Hepatocyte (in vitro differentiated cells): ENCODE results near the gene C1orf50. TPM values are rescaled to one million over a fixed set of nuclear protein-coding genes. Genes with fewer than 3 reads are reported as not detected.

Experiments
- DNase-seq: peaks from one replicate; pipeline ENCODE4 v3.0.0-alpha.2; 2016; ENCODE audit warnings: low spot score
- H2AFZ ChIP-seq: fragments of 200-600 bp; sonication (generic); 2 replicates; pipeline ENCODE4 v1.6.0; 2016; ENCODE audit warnings: antibody characterized with exemption, mild to moderate bottlenecking
- H3K27ac ChIP-seq: fragments of 200-600 bp; sonication (generic); 2 replicates; pipeline ENCODE4 v1.5.1; 2016; ENCODE audit warnings: mild to moderate bottlenecking
- H3K27me3 ChIP-seq: fragments of 200-600 bp; sonication (generic); 2 replicates; pipeline ENCODE4 v1.6.1; 2016
- H3K36me3 ChIP-seq: fragments of 200-600 bp; sonication (generic); replicated peaks from 2 replicates; pipeline ENCODE4 v1.5.1; 2016; ENCODE audit warnings: low read depth; ENCODE audit not compliant: insufficient read depth
- H3K4me1 ChIP-seq: fragments of 200-600 bp; sonication (generic); 2 replicates; pipeline ENCODE4 v1.5.1; 2016; ENCODE audit warnings: mild to moderate bottlenecking, moderate library complexity; ENCODE audit not compliant: insufficient read depth
- H3K4me2 ChIP-seq: fragments of 200-600 bp; sonication (generic); 2 replicates; pipeline ENCODE4 v1.6.0; 2016
- H3K4me3 ChIP-seq: fragments of 200-600 bp; sonication (generic); 2 replicates; pipeline ENCODE4 v1.5.1; 2016; ENCODE audit warnings: mild to moderate bottlenecking
- H3K79me2 ChIP-seq: fragments of 200-600 bp; sonication (generic); 2 replicates; pipeline ENCODE4 v1.6.0; 2017; ENCODE audit warnings: mild to moderate bottlenecking
- H3K9me2 ChIP-seq: fragments of 200-600 bp; sonication (generic); replicated peaks from 2 replicates; pipeline ENCODE4 v1.6.0; 2017; ENCODE audit warnings: mild to moderate bottlenecking; ENCODE audit not compliant: insufficient read depth
- H3K9me3 ChIP-seq: fragments of 200-600 bp; sonication (generic); 2 replicates; pipeline ENCODE4 v1.5.1; 2016; ENCODE audit warnings: low read depth, mild to moderate bottlenecking
- H4K20me1 ChIP-seq: fragments of 200-600 bp; sonication (generic); 2 replicates; pipeline ENCODE4 v1.6.0; 2016; ENCODE audit warnings: mild to moderate bottlenecking; ENCODE audit not compliant: insufficient read depth, poor library complexity, severe bottlenecking
- EZH2 ChIP-seq: fragments of 200-600 bp; sonication (generic); IDR thresholded peaks from 2 replicates; pipeline ENCODE4 v1.6.1; 2016; ENCODE audit warnings: antibody characterized with exemption, mild to moderate bottlenecking, borderline replicate concordance
- EZH2phosphoT487 ChIP-seq: fragments of 200-600 bp; sonication (generic); IDR thresholded peaks from one replicate; pipeline ENCODE4 v1.6.1; 2018; ENCODE audit warnings: antibody characterized with exemption, mild to moderate bottlenecking, low read depth, moderate library complexity; ENCODE audit not compliant: unreplicated experiment, severe bottlenecking
- WGBS: methylation state at CpG from one replicate; pipeline ENCODE4 v1.1.6; 2016; ENCODE audit warnings: low lambda C conversion rate; ENCODE audit errors: missing lambda C conversion rate; 5-methylcytosine and 5-hydroxymethylcytosine counted together
- polyA plus RNA-seq: library from polyadenylated mRNA; unstranded; fragments of >200 nt; fragmentation: Nextera tagmentation; extraction: Ambion mirVana; gene quantifications from 2 replicates; pipeline ENCODE4 v1.2.1, GENCODE V29; 2016
- total RNA-seq: library from RNA; depleted of rRNA; stranded (reverse); fragments of >200 nt; gene quantifications from 2 replicates; pipeline ENCODE4 v1.2.3, GENCODE V29; 2014
- TF ChIP-seq, protein P1 (sequence below): fragments of 200-600 bp; sonication (generic); IDR thresholded peaks from 2 replicates; pipeline ENCODE4 v1.5.1; 2016; ENCODE audit warnings: antibody characterized with exemption, mild to moderate bottlenecking; ENCODE audit not compliant: poor library complexity

The C1orf50 gene
- total and polyA plus RNA-seq, 2 experiments from 2014 or later = 5.7 to 15.2 TPM

GRCh38 chr1:42822800-42823392, 55.8 kb downstream of the C1orf50 start:
- Histone ChIP-seq H3K27me3 (no peaks in the 10 kb centered on the region), H3K4me2 (no peak overlapping the region), H3K36me3 (no peaks in the 10 kb centered on the region), H3K9me2 (no peaks in the 10 kb centered on the region), H3K9me3 (no peaks in the 10 kb centered on the region), H3K4me1 (peaks cover 11% of the 10 kb centered on the region), H3K79me2 (peaks cover 23% of the 10 kb centered on the region), H3K27ac (no peak overlapping the region), H4K20me1 (no peaks in the 10 kb centered on the region), H3K4me3 (no peak overlapping the region), H2AFZ (no peak overlapping the region)
- DNase-seq = no peak
- TF ChIP-seq EZH2phosphoT487 (no peak), EZH2 (no peak)
- TF ChIP-seq, protein P1, sequence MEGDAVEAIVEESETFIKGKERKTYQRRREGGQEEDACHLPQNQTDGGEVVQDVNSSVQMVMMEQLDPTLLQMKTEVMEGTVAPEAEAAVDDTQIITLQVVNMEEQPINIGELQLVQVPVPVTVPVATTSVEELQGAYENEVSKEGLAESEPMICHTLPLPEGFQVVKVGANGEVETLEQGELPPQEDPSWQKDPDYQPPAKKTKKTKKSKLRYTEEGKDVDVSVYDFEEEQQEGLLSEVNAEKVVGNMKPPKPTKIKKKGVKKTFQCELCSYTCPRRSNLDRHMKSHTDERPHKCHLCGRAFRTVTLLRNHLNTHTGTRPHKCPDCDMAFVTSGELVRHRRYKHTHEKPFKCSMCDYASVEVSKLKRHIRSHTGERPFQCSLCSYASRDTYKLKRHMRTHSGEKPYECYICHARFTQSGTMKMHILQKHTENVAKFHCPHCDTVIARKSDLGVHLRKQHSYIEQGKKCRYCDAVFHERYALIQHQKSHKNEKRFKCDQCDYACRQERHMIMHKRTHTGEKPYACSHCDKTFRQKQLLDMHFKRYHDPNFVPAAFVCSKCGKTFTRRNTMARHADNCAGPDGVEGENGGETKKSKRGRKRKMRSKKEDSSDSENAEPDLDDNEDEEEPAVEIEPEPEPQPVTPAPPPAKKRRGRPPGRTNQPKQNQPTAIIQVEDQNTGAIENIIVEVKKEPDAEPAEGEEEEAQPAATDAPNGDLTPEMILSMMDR = no peak
- WGBS = 47% methylated on average over 2 of the region's 2 CpGs

GRCh38 chr1:42824481-42825035, 57.5 kb downstream of the C1orf50 start:
- no peak overlapping the region for H2AFZ ChIP-seq
- H4K20me1 ChIP-seq = no peaks in the 10 kb centered on the region
- no peak for DNase-seq
- no peak overlapping the region for H3K4me2 ChIP-seq
- H3K79me2 ChIP-seq = peaks cover 8% of the 10 kb centered on the region
- no peak overlapping the region for H3K4me3 ChIP-seq
- H3K4me1 ChIP-seq = peaks cover 8% of the 10 kb centered on the region
- no peak for TF ChIP-seq EZH2phosphoT487
- TF ChIP-seq, protein P1 = no peak
- TF ChIP-seq EZH2 = no peak
- H3K27me3 ChIP-seq = no peaks in the 10 kb centered on the region
- H3K9me2 ChIP-seq = no peaks in the 10 kb centered on the region
- no peaks in the 10 kb centered on the region for H3K36me3 ChIP-seq
- WGBS = 94% methylated on average over 4 of the region's 4 CpGs
- no peaks in the 10 kb centered on the region for H3K9me3 ChIP-seq
- no peak overlapping the region for H3K27ac ChIP-seq

DNA sequence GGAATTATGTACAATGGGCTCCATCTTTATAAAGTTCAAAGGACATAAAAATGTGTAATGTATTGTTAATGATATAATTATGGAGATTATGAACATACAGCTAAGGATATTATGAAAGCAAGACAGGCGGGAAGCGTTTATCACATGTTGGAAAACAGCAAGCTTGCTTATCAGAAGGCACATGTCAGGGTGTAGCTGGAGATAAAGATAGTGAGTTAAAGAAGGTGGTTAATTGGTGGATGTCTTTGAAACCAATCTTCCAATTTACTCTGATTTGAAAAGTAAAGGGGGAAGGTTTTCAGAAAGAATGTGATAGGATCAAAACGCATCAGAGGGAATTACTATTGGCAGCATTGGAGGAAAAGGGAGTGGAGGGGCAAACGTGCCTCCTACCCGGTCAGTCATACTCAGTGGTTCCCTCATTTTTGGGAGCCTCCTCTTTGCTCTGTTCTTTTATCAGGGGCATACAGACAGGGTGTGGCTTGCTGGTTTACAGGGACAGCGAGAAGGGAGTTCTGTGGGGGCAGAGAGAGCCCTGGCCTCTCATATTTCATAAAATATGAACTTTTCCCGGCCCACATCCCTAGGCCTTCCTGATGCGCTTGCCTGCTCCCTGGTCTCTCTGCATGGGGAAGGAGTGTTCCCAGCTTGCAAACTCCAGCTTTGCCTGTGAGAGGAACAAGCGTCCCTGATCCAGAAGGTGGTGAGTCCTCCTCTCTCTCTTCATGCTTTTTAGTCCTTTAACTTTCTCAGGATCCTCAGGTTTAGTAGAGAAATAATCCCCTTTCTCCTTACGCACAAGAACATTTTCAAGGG, 58.2 kb downstream of the C1orf50 start:
- no peaks in the 10 kb centered on the region for H3K36me3 ChIP-seq
- no peaks in the 10 kb centered on the region for H3K9me3 ChIP-seq
- 76% methylated on average over 10 of the region's 10 CpGs for WGBS
- H3K9me2 ChIP-seq = no peaks in the 10 kb centered on the region
- no peak overlapping the region for H3K4me2 ChIP-seq
- TF ChIP-seq, protein P1 = no peak
- TF ChIP-seq EZH2 = no peak
- DNase-seq = no peak
- H2AFZ ChIP-seq = no peak overlapping the region
- no peaks in the 10 kb centered on the region for H3K27me3 ChIP-seq
- H3K27ac ChIP-seq = no peak overlapping the region
- peaks cover 2% of the 10 kb centered on the region for H3K79me2 ChIP-seq
- H4K20me1 ChIP-seq = no peaks in the 10 kb centered on the region
- H3K4me1 ChIP-seq = peaks cover 8% of the 10 kb centered on the region
- H3K4me3 ChIP-seq = no peak overlapping the region

Other genes starting within 250 kb of the C1orf50 start
- 35.6 and 36.4 TPM in 2 replicates for gene PPIH, start 108.8 kb upstream of the C1orf50 start, total RNA-seq
- gene PPIH, start 108.8 kb upstream of the C1orf50 start, polyA plus RNA-seq = 26.1 and 30.7 TPM in 2 replicates
- 418 and 428 TPM in 2 replicates for gene YBX1, start 84.8 kb upstream of the C1orf50 start, total RNA-seq
- gene YBX1, start 84.8 kb upstream of the C1orf50 start, polyA plus RNA-seq = 177 and 183 TPM in 2 replicates
- 2.5 and 6.9 TPM in 2 replicates for gene CLDN19, start 27.0 kb upstream of the C1orf50 start, total RNA-seq
- gene CLDN19, start 27.0 kb upstream of the C1orf50 start, polyA plus RNA-seq = 3.8 and 4.5 TPM in 2 replicates
- 94.6 and 102 TPM in 2 replicates for gene P3H1, start 221 bp upstream of the C1orf50 start, total RNA-seq
- 192 and 201 TPM in 2 replicates for gene P3H1, start 221 bp upstream of the C1orf50 start, polyA plus RNA-seq
- 0.32 and 0.40 TPM in 2 replicates for gene TMEM269, start 17.7 kb downstream of the C1orf50 start, total RNA-seq
- gene TMEM269, start 17.7 kb downstream of the C1orf50 start, polyA plus RNA-seq = 0.12 TPM in 1 of 2 replicates, not detected in the other
- 17.5 and 20.4 TPM in 2 replicates for gene ERMAP, start 49.9 kb downstream of the C1orf50 start, total RNA-seq
- 6.2 and 6.5 TPM in 2 replicates for gene ERMAP, start 49.9 kb downstream of the C1orf50 start, polyA plus RNA-seq
- 38.0 and 49.6 TPM in 2 replicates for gene SVBP, start 50.1 kb downstream of the C1orf50 start, total RNA-seq
- gene SVBP, start 50.1 kb downstream of the C1orf50 start, polyA plus RNA-seq = 50.6 and 56.8 TPM in 2 replicates
- gene ZNF691, start 79.4 kb downstream of the C1orf50 start, total RNA-seq = 8.6 and 13.2 TPM in 2 replicates
- gene ZNF691, start 79.4 kb downstream of the C1orf50 start, polyA plus RNA-seq = 6.9 and 8.7 TPM in 2 replicates
- gene SLC2A1, start 191.6 kb downstream of the C1orf50 start, total RNA-seq = 271 and 301 TPM in 2 replicates
- gene SLC2A1, start 191.6 kb downstream of the C1orf50 start, polyA plus RNA-seq = 271 and 314 TPM in 2 replicates